Measurements from ENCODE around the gene ZNF581.

DNA sequence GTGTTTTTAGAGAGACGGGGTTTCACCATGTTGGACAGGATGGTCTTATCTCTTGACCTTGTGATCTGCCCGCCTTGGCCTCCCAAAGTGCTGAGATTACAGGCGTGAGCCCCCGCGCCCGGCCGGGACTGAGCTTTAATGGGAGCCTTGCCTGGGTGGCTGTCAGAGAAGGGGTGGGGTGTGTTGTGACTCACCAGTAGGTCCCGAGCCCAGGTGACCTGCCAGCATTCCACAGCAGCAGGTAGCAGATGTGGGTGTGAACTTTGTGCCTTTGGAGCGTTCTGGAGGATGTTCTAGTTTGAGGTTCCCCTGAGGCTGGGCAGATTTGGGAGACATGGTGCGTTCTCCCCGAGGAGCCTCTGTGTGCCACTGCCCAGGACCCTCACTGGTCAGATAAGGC is 24.5 kb downstream of the ZNF581 start:
- TF ChIP-seq, protein P1, sequence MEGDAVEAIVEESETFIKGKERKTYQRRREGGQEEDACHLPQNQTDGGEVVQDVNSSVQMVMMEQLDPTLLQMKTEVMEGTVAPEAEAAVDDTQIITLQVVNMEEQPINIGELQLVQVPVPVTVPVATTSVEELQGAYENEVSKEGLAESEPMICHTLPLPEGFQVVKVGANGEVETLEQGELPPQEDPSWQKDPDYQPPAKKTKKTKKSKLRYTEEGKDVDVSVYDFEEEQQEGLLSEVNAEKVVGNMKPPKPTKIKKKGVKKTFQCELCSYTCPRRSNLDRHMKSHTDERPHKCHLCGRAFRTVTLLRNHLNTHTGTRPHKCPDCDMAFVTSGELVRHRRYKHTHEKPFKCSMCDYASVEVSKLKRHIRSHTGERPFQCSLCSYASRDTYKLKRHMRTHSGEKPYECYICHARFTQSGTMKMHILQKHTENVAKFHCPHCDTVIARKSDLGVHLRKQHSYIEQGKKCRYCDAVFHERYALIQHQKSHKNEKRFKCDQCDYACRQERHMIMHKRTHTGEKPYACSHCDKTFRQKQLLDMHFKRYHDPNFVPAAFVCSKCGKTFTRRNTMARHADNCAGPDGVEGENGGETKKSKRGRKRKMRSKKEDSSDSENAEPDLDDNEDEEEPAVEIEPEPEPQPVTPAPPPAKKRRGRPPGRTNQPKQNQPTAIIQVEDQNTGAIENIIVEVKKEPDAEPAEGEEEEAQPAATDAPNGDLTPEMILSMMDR (IDR thresholded peaks at IDR 0.05; ENCODE audit: low read length) = no peak
- no peak for TF ChIP-seq EZH2 (IDR thresholded peaks at IDR 0.05; ENCODE audit: borderline replicate concordance, low read length)
